PC-3 (cell line): Measurements from ENCODE around the gene HNMT.

Source experiments
- EZH2 ChIP-seq: fragments of 300-600 bp; sonication (generic); IDR thresholded peaks from one replicate; pipeline ENCODE4 v1.6.1; 2017; ENCODE audit warnings: antibody characterized with exemption, mild to moderate bottlenecking, low read length; ENCODE audit not compliant: unreplicated experiment
- EZH2phosphoT487 ChIP-seq: fragments of 300-600 bp; sonication (generic); IDR thresholded peaks from 2 replicates; pipeline ENCODE4 v1.6.1; 2018; ENCODE audit warnings: mild to moderate bottlenecking, antibody characterized with exemption, low read length, borderline replicate concordance
- TF ChIP-seq, protein P1 (sequence below): fragments of 300-600 bp; sonication (generic); conservative IDR thresholded peaks from 2 replicates; pipeline ENCODE4 v1.5.1; 2017; ENCODE audit warnings: antibody characterized with exemption, low read depth, mild to moderate bottlenecking, low read length

DNA sequence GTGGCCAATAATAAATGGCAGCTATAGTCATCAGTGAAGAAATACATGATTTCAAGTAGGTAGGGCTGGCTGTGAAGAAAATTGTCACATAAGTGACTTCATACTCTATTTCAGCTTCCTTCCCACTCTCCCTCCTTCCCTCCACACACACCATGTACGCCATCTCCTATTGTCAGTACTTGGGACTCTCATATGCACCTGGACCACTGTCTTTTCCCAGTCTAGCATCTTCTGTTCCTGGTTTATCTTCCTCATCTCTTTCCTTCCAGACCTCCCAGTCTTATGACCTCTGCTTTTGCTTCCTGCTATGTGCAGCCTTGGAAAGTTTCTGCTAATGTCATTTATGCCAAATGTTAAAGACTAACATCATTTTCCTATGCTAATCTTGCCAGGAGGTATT, 35.0 kb downstream of the HNMT start:
- TF ChIP-seq, protein P1, sequence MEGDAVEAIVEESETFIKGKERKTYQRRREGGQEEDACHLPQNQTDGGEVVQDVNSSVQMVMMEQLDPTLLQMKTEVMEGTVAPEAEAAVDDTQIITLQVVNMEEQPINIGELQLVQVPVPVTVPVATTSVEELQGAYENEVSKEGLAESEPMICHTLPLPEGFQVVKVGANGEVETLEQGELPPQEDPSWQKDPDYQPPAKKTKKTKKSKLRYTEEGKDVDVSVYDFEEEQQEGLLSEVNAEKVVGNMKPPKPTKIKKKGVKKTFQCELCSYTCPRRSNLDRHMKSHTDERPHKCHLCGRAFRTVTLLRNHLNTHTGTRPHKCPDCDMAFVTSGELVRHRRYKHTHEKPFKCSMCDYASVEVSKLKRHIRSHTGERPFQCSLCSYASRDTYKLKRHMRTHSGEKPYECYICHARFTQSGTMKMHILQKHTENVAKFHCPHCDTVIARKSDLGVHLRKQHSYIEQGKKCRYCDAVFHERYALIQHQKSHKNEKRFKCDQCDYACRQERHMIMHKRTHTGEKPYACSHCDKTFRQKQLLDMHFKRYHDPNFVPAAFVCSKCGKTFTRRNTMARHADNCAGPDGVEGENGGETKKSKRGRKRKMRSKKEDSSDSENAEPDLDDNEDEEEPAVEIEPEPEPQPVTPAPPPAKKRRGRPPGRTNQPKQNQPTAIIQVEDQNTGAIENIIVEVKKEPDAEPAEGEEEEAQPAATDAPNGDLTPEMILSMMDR = no peak
- TF ChIP-seq EZH2phosphoT487 = no peak
- TF ChIP-seq EZH2 = no peak
